HEK293T (cell line): ENCODE measurements around the gene DNAH17.

Source experiments
- ARNT ChIP-seq: fragments of 450-650 bp; IDR thresholded peaks from 2 replicates; pipeline ENCODE4 v1.6.1; 2017; ENCODE audit warnings: mild to moderate bottlenecking
- BHLHE40 ChIP-seq: fragments of 450-650 bp; IDR thresholded peaks from 2 replicates; pipeline ENCODE4 v1.6.1; 2016; ENCODE audit warnings: mild to moderate bottlenecking, moderate library complexity, borderline replicate concordance
- CTBP1 ChIP-seq: fragments of 450-650 bp; IDR thresholded peaks from 2 replicates; pipeline ENCODE4 v1.6.1; 2016; ENCODE audit warnings: borderline replicate concordance
- ELF4 ChIP-seq: fragments of 450-650 bp; IDR thresholded peaks from 2 replicates; pipeline ENCODE4 v1.6.1; 2017; ENCODE audit warnings: antibody characterized with exemption
- FOXK2 ChIP-seq: fragments of 450-650 bp; IDR thresholded peaks from 2 replicates; pipeline ENCODE4 v1.6.1; 2016; ENCODE audit warnings: mild to moderate bottlenecking
- FOXM1 ChIP-seq: fragments of 450-650 bp; IDR thresholded peaks from 2 replicates; pipeline ENCODE4 v1.6.1; 2017; ENCODE audit warnings: mild to moderate bottlenecking, borderline replicate concordance
- NFRKB ChIP-seq: fragments of 450-650 bp; IDR thresholded peaks from 2 replicates; pipeline ENCODE4 v1.6.1; 2016; ENCODE audit warnings: mild to moderate bottlenecking, moderate library complexity
- SP1 ChIP-seq: fragments of 450-650 bp; IDR thresholded peaks from 2 replicates; pipeline ENCODE4 v1.6.1; 2017
- SUZ12 ChIP-seq: fragments of 450-650 bp; IDR thresholded peaks from 2 replicates; pipeline ENCODE4 v1.6.1; 2016; ENCODE audit warnings: mild to moderate bottlenecking
- TARDBP ChIP-seq: fragments of 450-650 bp; IDR thresholded peaks from 2 replicates; pipeline ENCODE4 v1.6.1; 2016

DNA sequence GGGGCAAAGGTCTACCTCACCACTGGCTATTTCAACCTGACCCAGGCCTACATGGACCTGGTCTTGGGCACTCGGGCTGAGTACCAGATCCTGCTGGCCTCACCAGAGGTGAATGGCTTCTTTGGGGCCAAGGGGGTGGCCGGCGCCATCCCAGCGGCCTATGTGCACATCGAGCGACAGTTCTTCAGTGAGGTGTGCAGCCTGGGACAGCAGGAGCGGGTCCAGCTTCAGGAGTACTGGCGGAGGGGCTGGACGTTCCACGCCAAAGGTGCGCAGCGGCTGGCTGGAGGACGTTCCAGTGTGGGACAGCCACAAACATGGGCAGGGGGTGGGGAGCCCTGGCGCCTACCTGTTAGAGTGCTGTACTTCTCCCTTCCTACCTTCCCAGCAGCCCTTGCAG is 173.4 kb downstream of the DNAH17 start:
- TF ChIP-seq BHLHE40 (no peak), FOXK2 (no peak), SP1 (no peak), SUZ12 (no peak), FOXM1 (no peak), TARDBP (no peak), ELF4 (no peak), CTBP1 (no peak), ARNT (no peak), NFRKB (no peak)
